ENCODE results near the gene FARSA.
"Not testable (repeated sequence)": the region's sequence is repeated elsewhere in the genome, so short reads cannot be mapped to it uniquely, and the experiment has no call there.

Gene FARSA

GRCh38 chr19:12937093-12937926 lies 3.8 kb upstream of the FARSA start:
- DNase-seq = no peak

GRCh38 chr19:12936582-12936981 lies 3.1 kb upstream of the FARSA start:
- no peak for DNase-seq

DNA sequence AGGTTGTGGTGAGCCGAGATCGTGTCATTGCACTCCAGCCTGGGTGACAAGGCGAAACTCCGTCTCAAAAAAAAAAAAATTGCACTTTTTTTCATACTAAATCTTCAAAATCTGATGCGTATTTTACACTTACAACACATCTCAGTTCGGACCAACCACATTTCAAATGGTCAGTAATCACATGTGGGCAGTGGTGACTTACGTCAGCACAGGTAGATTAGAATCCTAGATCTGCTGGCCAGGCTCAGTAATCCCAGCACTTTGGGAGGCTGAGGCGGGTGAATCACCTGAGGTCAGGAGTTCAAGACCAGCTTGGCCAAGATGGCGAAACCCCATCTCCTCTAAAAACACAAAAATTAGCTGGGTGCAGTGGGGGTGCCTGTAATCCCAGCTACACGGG lies 1.6 kb upstream of the FARSA start:
- DNase-seq = no peak

DNA sequence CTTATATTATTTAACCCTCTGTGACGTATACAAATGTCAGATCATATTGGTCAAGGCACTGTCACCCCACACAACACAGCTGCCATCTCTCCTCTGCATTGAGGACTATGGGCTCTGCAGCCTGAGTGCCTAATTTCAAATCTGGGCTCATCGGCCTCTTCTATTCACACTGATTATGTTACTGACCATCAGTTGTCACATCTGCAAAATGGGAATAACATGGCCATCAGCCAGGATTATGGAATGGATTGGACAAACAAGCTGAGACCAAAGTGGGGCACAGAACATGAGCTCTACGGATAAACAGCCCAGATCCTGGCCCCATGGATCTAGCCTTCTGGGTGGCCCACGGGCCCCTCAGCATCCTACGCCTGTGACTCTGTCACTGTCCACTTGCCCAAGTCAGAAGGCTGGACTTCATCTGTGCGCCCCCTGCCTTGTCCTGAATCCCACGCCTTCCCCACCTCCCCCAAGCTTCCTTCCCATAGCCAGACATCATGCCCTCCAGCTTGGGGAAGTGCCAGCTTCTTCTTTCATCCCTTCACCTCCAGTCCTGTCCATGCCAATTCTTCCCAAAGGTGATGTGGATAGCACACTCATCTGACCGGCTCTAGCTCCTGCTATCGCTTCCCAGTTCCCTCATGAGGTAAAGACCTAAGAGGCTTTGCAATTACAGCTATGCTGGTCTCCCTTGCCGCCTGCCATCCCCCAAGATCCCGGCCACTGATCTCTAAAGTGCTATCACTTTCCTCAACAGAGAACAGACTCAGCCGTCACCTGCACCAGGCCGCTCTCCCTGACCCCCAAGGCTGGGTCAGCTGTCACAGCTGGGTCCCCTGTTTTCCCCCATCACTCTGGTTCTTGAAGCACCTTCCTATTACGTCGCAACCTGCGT lies 872 bp downstream of the FARSA start:
- DNase-seq = no peak

DNA sequence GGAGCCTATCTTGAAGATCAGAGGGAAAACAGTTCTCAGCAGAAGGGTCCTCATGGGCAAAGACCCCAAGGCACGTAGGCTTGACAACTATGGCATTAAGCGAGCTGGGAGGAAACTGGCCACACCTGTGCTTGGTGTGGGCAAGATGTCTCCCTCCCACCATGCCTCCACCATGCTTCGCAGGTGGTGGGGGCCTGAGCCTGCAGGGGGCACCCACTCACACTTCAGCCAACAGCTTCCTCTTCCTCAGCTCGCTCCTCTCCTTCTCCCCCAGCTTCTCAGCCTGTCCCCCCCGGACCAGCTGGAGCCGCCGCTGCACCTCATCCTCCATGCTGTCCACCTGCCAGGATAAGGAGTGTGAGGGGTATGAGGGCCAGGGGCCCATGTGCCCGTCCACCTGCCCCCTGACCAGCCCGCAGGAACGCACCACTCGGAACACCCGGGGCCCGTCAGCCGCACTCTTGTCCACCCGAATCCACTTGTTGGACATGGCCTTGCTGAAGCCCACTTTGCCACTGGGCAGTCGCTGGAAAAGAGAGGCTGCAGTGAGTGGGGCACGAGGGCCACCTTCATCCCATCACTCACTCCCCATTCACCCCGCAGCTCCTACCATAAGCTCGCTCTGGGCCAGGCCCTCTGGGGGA lies 3.4 kb downstream of the FARSA start:
- no peak for DNase-seq

GRCh38 chr19:12924621-12925310 lies 8.7 kb downstream of the FARSA start:
- no peak for DNase-seq

DNA sequence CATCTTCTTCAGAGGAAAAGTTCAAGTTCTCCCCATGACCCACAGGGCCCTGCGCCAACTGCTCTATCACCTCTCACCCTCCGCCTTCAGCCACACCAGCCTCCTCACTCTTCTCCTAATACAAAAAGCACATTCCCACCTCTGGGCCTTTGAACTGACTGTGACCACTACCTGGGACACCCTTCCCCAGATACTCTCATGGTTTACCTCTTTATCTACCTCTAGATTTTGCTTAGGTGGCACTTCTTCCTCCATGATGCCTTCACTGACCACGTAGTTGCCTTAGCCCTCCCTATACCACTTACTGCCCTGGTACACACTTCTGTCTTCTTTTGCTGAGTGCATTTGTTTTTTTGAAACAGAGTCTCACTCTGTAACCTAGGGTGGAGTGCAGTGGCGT lies 10.6 kb downstream of the FARSA start:
- no peak for DNase-seq

GRCh38 chr19:12921047-12921446 lies 12.5 kb downstream of the FARSA start:
- no peak for DNase-seq

GRCh38 chr19:12918253-12918652 lies 15.3 kb downstream of the FARSA start:
- DNase-seq = no peak

DNA sequence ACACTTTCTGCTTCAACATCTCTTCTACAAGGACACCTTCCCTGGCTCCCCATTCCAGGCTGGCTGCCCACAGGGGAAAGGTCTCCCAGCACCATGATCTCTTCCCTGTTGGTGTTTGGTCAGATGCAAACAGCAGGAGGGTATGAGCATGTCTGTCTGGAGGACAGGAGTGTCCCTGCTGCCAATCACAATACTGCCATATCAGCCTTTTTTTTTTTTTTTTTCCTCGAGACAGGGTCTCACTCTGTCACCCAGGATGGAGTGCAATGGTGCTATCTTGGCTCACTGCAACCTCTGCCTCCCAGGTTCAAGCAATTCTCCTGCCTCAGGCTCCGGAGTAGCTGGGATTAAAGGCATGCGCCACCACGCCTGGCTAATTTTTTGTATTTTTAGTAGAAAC lies 17.7 kb downstream of the FARSA start:
- not testable (repeated sequence) for DNase-seq

DNA sequence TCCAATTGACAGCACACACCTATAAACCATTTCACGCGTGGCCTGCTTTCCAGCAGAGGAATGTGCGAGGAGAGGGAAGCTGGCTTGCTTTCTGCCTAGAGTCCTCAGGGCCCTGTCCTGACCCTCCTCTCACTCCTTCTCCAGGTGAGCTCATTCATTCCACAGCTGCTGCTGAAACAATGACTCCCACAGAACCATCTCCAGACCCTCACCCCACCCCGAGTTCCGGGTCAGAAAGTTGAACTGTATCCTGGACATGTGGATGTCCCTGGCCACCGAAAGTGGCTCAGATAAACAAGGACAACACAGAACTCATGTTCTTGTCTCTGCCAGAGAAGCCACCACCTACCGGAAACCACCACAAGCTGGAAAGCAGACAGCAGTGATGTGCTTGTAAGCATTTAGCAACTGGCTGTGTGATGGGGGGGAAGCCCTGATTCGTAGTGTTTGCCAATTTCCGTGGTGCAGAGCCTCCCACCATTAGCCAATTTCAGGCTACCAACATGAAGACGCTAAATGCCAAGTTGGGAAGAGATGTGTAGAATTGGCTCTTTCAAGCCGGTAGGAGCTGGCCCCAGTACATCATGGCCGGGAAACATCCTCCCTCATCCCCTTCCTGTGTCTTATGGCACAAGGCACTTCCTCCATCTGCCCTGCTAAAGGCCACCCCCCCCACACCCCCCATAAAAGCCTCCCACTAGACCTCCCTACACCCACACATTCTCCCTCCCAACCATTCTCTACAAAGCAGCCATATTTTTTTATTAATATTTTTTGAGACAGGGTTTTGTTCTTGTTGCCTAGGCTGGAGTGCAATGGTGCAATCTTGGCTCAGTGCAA lies 19.4 kb downstream of the FARSA start:
- DNase-seq = no peak

DNA sequence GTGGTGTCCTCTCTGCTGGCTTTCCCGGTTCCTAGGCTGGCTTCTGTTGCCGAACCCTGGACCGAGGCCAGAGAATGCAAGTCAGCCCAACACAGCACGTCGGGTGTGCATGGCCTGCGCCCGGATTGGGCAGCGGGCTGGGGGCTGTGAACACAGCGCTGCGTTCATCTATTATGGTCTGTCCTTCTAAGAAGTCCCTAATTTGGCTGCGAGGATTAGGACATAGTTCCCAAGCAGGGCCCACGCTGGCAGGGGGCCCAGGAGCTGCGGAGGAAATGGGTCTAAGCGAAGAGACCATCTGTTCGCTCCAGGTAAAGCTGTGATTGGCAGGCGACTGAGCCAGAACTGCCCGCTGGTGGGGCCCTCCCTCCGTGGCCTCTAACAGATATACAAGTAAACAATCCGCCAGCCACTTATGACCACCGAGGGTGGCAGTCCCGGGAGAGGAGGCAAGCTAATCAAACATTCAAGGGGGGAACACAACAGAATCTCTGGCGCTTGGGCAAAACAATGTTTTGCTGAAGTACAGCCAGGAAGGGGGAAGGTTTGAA lies 20.4 kb downstream of the FARSA start:
- peak; percentile 52 for DNase-seq

DNA sequence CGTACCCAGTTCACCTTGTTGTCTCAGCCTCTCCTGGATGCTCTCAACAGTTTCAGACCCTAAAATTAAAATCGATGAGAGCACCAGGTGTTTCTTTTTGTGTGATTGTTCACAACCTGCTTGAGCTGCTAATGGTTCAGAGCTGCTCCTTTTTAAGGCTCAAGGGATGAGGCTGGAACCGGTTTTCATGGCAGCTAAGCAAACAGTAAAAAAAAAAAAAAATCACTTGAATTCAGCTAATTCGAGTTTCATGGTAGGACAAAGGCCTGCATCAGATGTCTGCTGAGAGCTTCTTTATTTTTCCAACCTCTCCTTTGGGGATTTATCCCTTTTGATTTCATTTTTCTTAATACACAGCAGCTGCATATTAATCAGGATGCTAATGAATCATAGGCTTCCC lies 20.9 kb downstream of the FARSA start:
- DNase-seq = no peak

DNA sequence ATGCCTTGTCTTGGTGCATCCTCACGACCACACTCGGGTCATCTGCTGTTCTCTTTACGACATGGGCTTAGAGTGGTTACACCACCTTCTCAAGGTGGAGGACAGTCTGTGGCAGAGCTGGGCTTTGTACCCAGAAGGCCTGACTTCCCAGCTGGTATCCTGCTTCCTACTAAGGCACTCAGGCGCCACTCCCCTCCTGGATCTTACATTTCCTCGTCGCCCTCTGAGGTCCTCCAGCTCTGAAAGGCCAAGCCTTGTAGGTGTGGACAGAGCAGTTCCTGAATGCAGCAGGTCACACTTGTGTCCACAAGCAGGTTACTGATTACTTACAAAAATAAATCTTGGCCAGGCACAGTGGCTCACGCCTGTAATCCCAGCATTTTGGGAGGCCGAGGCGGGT lies 26.3 kb downstream of the FARSA start:
- no peak for DNase-seq

- no peak for DNase-seq
Measured at GRCh38 chr19:12899891-12900518, 33.5 kb downstream of the FARSA start.

- DNase-seq = no peak
Measured at GRCh38 chr19:12896460-12896859, 37.1 kb downstream of the FARSA start.

DNA sequence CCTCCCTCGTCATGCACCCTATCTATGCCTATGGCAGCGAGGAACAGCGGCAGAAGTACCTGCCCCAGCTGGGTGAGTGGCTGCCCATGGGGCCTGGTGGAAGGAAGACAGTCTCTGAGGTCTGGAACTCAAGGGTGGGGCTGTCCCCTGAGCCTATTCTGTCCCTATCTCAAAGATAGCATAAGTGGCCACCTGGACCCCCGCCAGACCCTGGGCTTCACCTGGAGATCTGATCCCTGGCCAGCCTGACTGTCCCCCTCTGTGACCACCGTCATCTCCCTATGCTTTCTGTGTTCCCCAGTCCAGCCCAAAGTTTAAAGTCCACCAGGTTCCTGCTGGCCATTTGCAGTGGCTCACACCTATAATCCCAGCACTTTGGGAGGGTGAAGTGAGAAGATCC lies 39.9 kb downstream of the FARSA start:
- DNase-seq = no peak

DNA sequence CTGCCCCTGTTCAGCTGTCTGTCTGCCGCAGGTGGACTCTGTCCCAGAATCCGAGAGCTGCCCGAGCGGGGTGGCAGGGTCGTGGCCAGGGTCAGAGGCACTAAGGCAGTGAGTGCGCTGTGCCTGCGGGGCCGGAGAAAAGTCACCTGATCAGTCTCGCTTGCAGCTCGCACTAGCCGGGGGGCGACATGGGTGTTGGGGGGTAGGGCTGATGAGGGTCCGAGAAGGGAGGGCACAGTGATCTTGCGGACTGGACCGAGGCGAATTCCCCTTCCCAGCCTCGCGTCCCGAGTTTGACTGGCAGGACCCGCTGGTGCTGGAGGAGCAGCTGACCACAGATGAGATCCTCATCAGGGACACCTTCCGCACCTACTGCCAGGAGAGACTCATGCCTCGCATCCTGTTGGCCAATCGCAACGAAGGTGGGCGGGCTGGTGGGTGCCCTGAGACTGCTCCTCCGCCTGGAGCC lies 41.9 kb downstream of the FARSA start:
- DNase-seq = no peak

- peak; percentile 99 for DNase-seq
Measured at GRCh38 chr19:12890787-12891552, 42.5 kb downstream of the FARSA start, which contains the start of gene GCDH. GCDH (plus strand) TSS chr19:12891160; CDS start chr19:12891305, 145 bp downstream.

GRCh38 chr19:12890299-12890786 lies 43.2 kb downstream of the FARSA start:
- DNase-seq = not testable (repeated sequence)

All from HCEC 1CT (cell line).